Tibial nerve (tissue), 4 donors: ENCODE results near the gene MECP2.

Experiments used
- CTCF ChIP-seq, 5 experiments: fragments of 200-600 bp in 3 of 5; fragments of 450-650 bp in 2 of 5; sonication (generic) in 3 of 5; IDR thresholded peaks; one replicate each; pipeline ENCODE4 v1.5.1; 2016 to 2019; ENCODE audit warnings: antibody characterized with exemption in 5 of 5, mild to moderate bottlenecking in 3 of 5, moderate library complexity in 2 of 5
- EP300 ChIP-seq, 2 donors: sonication (generic); formaldehyde crosslinking; IDR thresholded peaks; one replicate each; pipeline ENCODE4 v1.6.1; 2017; ENCODE audit warnings: antibody characterized with exemption in 2 of 2, mild to moderate bottlenecking in 1 of 2
- POLR2A ChIP-seq, 2 donors: fragments of 450-650 bp; IDR thresholded peaks; one replicate each; pipeline ENCODE4 v1.6.1; 2017; ENCODE audit warnings: antibody characterized with exemption in 2 of 2, mild to moderate bottlenecking in 2 of 2, moderate library complexity in 2 of 2

GRCh38 chrX:154017766-154018517 is 79.6 kb downstream of the MECP2 start:
- TF ChIP-seq CTCF (IDR thresholded peaks at IDR 0.05) (no peak), EP300 (IDR thresholded peaks at IDR 0.05) (no peak), POLR2A (IDR thresholded peaks at IDR 0.05) (no peak)
